ENCODE measurements around the gene TXNL1. TPM values are rescaled to one million over a fixed set of nuclear protein-coding genes. Genes with fewer than 3 reads are reported as not detected.

Gene TXNL1
- total RNA-seq, 1 donor from 2014 or later = 23.5 TPM

GRCh38 chr18:56635007-56635406, 3.4 kb downstream of the TXNL1 start:
- H3K4me3 ChIP-seq (ENCODE audit: low read length in 3 of 3) = no peak overlapping the region
- peaks cover 0 to 2% (median 0%) of the 10 kb centered on the region in 3 donors for H3K36me3 ChIP-seq (ENCODE audit: control insufficient read depth in 3 of 3, insufficient read depth in 3 of 3, low read length in 3 of 3)
- H3K27ac ChIP-seq (ENCODE audit: low read depth, low read length) = no peak overlapping the region
- peaks cover 8 to 19% (median 11%) of the 10 kb centered on the region in 3 donors for H3K4me1 ChIP-seq (ENCODE audit: control insufficient read depth in 3 of 3, insufficient read depth in 3 of 3, low read length in 3 of 3)
- no peaks in the 10 kb centered on the region for H3K27me3 ChIP-seq (ENCODE audit: control insufficient read depth in 3 of 3, insufficient read depth in 3 of 3, low read length in 3 of 3)
- no peaks in the 10 kb centered on the region for H3K9me3 ChIP-seq (ENCODE audit: control insufficient read depth in 3 of 3, low read length in 3 of 3)
- no peak overlapping the region for H3K9ac ChIP-seq (ENCODE audit: low read depth in 1 of 3, low read length in 3 of 3)

GRCh38 chr18:56632070-56633022, 6.0 kb downstream of the TXNL1 start:
- peaks cover 4 to 16% (median 11%) of the 10 kb centered on the region in 3 donors for H3K4me1 ChIP-seq (ENCODE audit: control insufficient read depth in 3 of 3, insufficient read depth in 3 of 3, low read length in 3 of 3)
- no peak overlapping the region for H3K4me3 ChIP-seq (ENCODE audit: low read length in 3 of 3)

GRCh38 chr18:56627991-56628390, 10.4 kb downstream of the TXNL1 start:
- no peak overlapping the region for H3K27ac ChIP-seq (ENCODE audit: low read depth, low read length)
- no peak overlapping the region for H3K9ac ChIP-seq (ENCODE audit: low read depth in 1 of 3, low read length in 3 of 3)
- H3K27me3 ChIP-seq (ENCODE audit: control insufficient read depth in 3 of 3, insufficient read depth in 3 of 3, low read length in 3 of 3) = no peaks in the 10 kb centered on the region
- no peaks in the 10 kb centered on the region for H3K9me3 ChIP-seq (ENCODE audit: control insufficient read depth in 3 of 3, low read length in 3 of 3)
- peaks cover 0 to 9% (median 0%) of the 10 kb centered on the region in 3 donors for H3K36me3 ChIP-seq (ENCODE audit: control insufficient read depth in 3 of 3, insufficient read depth in 3 of 3, low read length in 3 of 3)
- H3K4me1 ChIP-seq (ENCODE audit: control insufficient read depth in 3 of 3, insufficient read depth in 3 of 3, low read length in 3 of 3) = no peaks in the 10 kb centered on the region
- no peak overlapping the region for H3K4me3 ChIP-seq (ENCODE audit: low read length in 3 of 3)

More at GRCh38 chr18:56632070-56633022, 6.0 kb downstream of the TXNL1 start:
- no peak overlapping the region for H3K9ac ChIP-seq (ENCODE audit: low read depth in 1 of 3, low read length in 3 of 3)
- H3K9me3 ChIP-seq (ENCODE audit: control insufficient read depth in 3 of 3, low read length in 3 of 3) = no peaks in the 10 kb centered on the region
- H3K27me3 ChIP-seq (ENCODE audit: control insufficient read depth in 3 of 3, insufficient read depth in 3 of 3, low read length in 3 of 3) = no peaks in the 10 kb centered on the region
- H3K36me3 ChIP-seq (ENCODE audit: control insufficient read depth in 3 of 3, insufficient read depth in 3 of 3, low read length in 3 of 3) = peaks cover 0 to 2% (median 0%) of the 10 kb centered on the region in 3 donors
- H3K27ac ChIP-seq (ENCODE audit: low read depth, low read length) = no peak overlapping the region

GRCh38 chr18:56615738-56616520, 22.5 kb downstream of the TXNL1 start:
- H3K4me1 ChIP-seq (ENCODE audit: control insufficient read depth in 3 of 3, insufficient read depth in 3 of 3, low read length in 3 of 3) = no peaks in the 10 kb centered on the region
- H3K36me3 ChIP-seq (ENCODE audit: control insufficient read depth in 3 of 3, insufficient read depth in 3 of 3, low read length in 3 of 3) = peaks cover 6 to 37% (median 31%) of the 10 kb centered on the region in 3 donors
- H3K4me3 ChIP-seq (ENCODE audit: low read length in 3 of 3) = no peak overlapping the region

GRCh38 chr18:56606618-56607017, 31.8 kb downstream of the TXNL1 start:
- Histone ChIP-seq H3K9ac (ENCODE audit: low read depth in 1 of 3, low read length in 3 of 3) (no peak overlapping the region), H3K27ac (ENCODE audit: low read depth, low read length) (no peak overlapping the region), H3K36me3 (ENCODE audit: control insufficient read depth in 3 of 3, insufficient read depth in 3 of 3, low read length in 3 of 3) (peaks cover 2 to 43% (median 29%) of the 10 kb centered on the region in 3 donors), H3K4me3 (ENCODE audit: low read length in 3 of 3) (no peak overlapping the region), H3K27me3 (ENCODE audit: control insufficient read depth in 3 of 3, insufficient read depth in 3 of 3, low read length in 3 of 3) (no peaks in the 10 kb centered on the region), H3K9me3 (ENCODE audit: control insufficient read depth in 3 of 3, low read length in 3 of 3) (no peaks in the 10 kb centered on the region), H3K4me1 (ENCODE audit: control insufficient read depth in 3 of 3, insufficient read depth in 3 of 3, low read length in 3 of 3) (no peaks in the 10 kb centered on the region)

More at GRCh38 chr18:56615738-56616520, 22.5 kb downstream of the TXNL1 start:
- Histone ChIP-seq H3K27me3 (ENCODE audit: control insufficient read depth in 3 of 3, insufficient read depth in 3 of 3, low read length in 3 of 3) (no peaks in the 10 kb centered on the region), H3K27ac (ENCODE audit: low read depth, low read length) (no peak overlapping the region), H3K9me3 (ENCODE audit: control insufficient read depth in 3 of 3, low read length in 3 of 3) (no peaks in the 10 kb centered on the region), H3K9ac (ENCODE audit: low read depth in 1 of 3, low read length in 3 of 3) (no peak overlapping the region)

- H3K27ac ChIP-seq (ENCODE audit: low read depth, low read length) = no peak overlapping the region
- H3K4me1 ChIP-seq (ENCODE audit: control insufficient read depth in 3 of 3, insufficient read depth in 3 of 3, low read length in 3 of 3) = no peaks in the 10 kb centered on the region
- no peak overlapping the region for H3K4me3 ChIP-seq (ENCODE audit: low read length in 3 of 3)
- H3K27me3 ChIP-seq (ENCODE audit: control insufficient read depth in 3 of 3, insufficient read depth in 3 of 3, low read length in 3 of 3) = no peaks in the 10 kb centered on the region
- no peaks in the 10 kb centered on the region for H3K9me3 ChIP-seq (ENCODE audit: control insufficient read depth in 3 of 3, low read length in 3 of 3)
- no peak overlapping the region for H3K9ac ChIP-seq (ENCODE audit: low read depth in 1 of 3, low read length in 3 of 3)
- peaks cover 0 to 7% (median 5%) of the 10 kb centered on the region in 3 donors for H3K36me3 ChIP-seq (ENCODE audit: control insufficient read depth in 3 of 3, insufficient read depth in 3 of 3, low read length in 3 of 3)
Measured at GRCh38 chr18:56598422-56598821, 40.0 kb downstream of the TXNL1 start.

- no peaks in the 10 kb centered on the region for H3K36me3 ChIP-seq (ENCODE audit: control insufficient read depth in 3 of 3, insufficient read depth in 3 of 3, low read length in 3 of 3)
- no peak overlapping the region for H3K9ac ChIP-seq (ENCODE audit: low read depth in 1 of 3, low read length in 3 of 3)
- no peak overlapping the region for H3K27ac ChIP-seq (ENCODE audit: low read depth, low read length)
- no peaks in the 10 kb centered on the region for H3K4me1 ChIP-seq (ENCODE audit: control insufficient read depth in 3 of 3, insufficient read depth in 3 of 3, low read length in 3 of 3)
- H3K4me3 ChIP-seq (ENCODE audit: low read length in 3 of 3) = no peak overlapping the region
- H3K9me3 ChIP-seq (ENCODE audit: control insufficient read depth in 3 of 3, low read length in 3 of 3) = no peaks in the 10 kb centered on the region
- H3K27me3 ChIP-seq (ENCODE audit: control insufficient read depth in 3 of 3, insufficient read depth in 3 of 3, low read length in 3 of 3) = no peaks in the 10 kb centered on the region
Measured at GRCh38 chr18:56593906-56594305, 44.5 kb downstream of the TXNL1 start.

- Histone ChIP-seq H3K9me3 (ENCODE audit: control insufficient read depth in 3 of 3, low read length in 3 of 3) (no peaks in the 10 kb centered on the region), H3K36me3 (ENCODE audit: control insufficient read depth in 3 of 3, insufficient read depth in 3 of 3, low read length in 3 of 3) (no peaks in the 10 kb centered on the region), H3K4me3 (ENCODE audit: low read length in 3 of 3) (no peak overlapping the region), H3K27me3 (ENCODE audit: control insufficient read depth in 3 of 3, insufficient read depth in 3 of 3, low read length in 3 of 3) (no peaks in the 10 kb centered on the region), H3K27ac (ENCODE audit: low read depth, low read length) (no peak overlapping the region), H3K9ac (ENCODE audit: low read depth in 1 of 3, low read length in 3 of 3) (no peak overlapping the region), H3K4me1 (ENCODE audit: control insufficient read depth in 3 of 3, insufficient read depth in 3 of 3, low read length in 3 of 3) (peaks cover 5 to 13% (median 12%) of the 10 kb centered on the region in 3 donors)
Measured at GRCh38 chr18:56580026-56580425, 58.4 kb downstream of the TXNL1 start.

- Histone ChIP-seq H3K27ac (ENCODE audit: low read depth, low read length) (no peak overlapping the region), H3K9me3 (ENCODE audit: control insufficient read depth in 3 of 3, low read length in 3 of 3) (no peaks in the 10 kb centered on the region), H3K4me1 (ENCODE audit: control insufficient read depth in 3 of 3, insufficient read depth in 3 of 3, low read length in 3 of 3) (peaks cover 5 to 18% (median 15%) of the 10 kb centered on the region in 3 donors), H3K4me3 (ENCODE audit: low read length in 3 of 3) (no peak overlapping the region), H3K9ac (ENCODE audit: low read depth in 1 of 3, low read length in 3 of 3) (no peak overlapping the region), H3K27me3 (ENCODE audit: control insufficient read depth in 3 of 3, insufficient read depth in 3 of 3, low read length in 3 of 3) (no peaks in the 10 kb centered on the region), H3K36me3 (ENCODE audit: control insufficient read depth in 3 of 3, insufficient read depth in 3 of 3, low read length in 3 of 3) (no peaks in the 10 kb centered on the region)
Measured at GRCh38 chr18:56579451-56579850, 58.9 kb downstream of the TXNL1 start.

Measured in skeletal muscle tissue (tissue), 4 donors.